Superior temporal gyrus (tissue), 1 donor: ENCODE measurements around the gene PLB1.
A peak's percentile ranks its signal among the peaks of the same experiment; 100 is the strongest.

Source experiments
- DNase-seq: peaks from one replicate; pipeline ENCODE4 v3.0.0-alpha.2; 2016; ENCODE audit errors: extremely low spot score

The PLB1 gene

GRCh38 chr2:28590496-28591301 is 94.8 kb downstream of the PLB1 start:
- no peak for DNase-seq

GRCh38 chr2:28591711-28592335 is 96.0 kb downstream of the PLB1 start:
- DNase-seq = no peak

- no peak for DNase-seq
Observed at GRCh38 chr2:28592481-28592880, 96.6 kb downstream of the PLB1 start.

- no peak for DNase-seq
Observed at GRCh38 chr2:28593160-28593755, 97.4 kb downstream of the PLB1 start.

GRCh38 chr2:28594000-28594331 is 98.1 kb downstream of the PLB1 start:
- DNase-seq = no peak

GRCh38 chr2:28594332-28595108 is 98.7 kb downstream of the PLB1 start:
- DNase-seq = peak; percentile 91

GRCh38 chr2:28595323-28595722 is 99.5 kb downstream of the PLB1 start:
- no peak for DNase-seq

- no peak for DNase-seq
Observed at GRCh38 chr2:28598484-28598883, 102.6 kb downstream of the PLB1 start.

GRCh38 chr2:28600181-28600580 is 104.3 kb downstream of the PLB1 start:
- no peak for DNase-seq

GRCh38 chr2:28601616-28602015 is 105.8 kb downstream of the PLB1 start:
- DNase-seq = no peak

- no peak for DNase-seq
Observed at GRCh38 chr2:28602136-28602660, 106.3 kb downstream of the PLB1 start.

GRCh38 chr2:28602751-28603639 is 107.1 kb downstream of the PLB1 start:
- no peak for DNase-seq

- DNase-seq = no peak
Observed at GRCh38 chr2:28603821-28604220, 108.0 kb downstream of the PLB1 start.

- no peak for DNase-seq
Observed at GRCh38 chr2:28604284-28604843, 108.5 kb downstream of the PLB1 start.

GRCh38 chr2:28606986-28607441 is 111.2 kb downstream of the PLB1 start:
- DNase-seq = no peak

GRCh38 chr2:28607730-28608499 is 112.1 kb downstream of the PLB1 start:
- DNase-seq = peak; percentile 65

- no peak for DNase-seq
Observed at GRCh38 chr2:28608500-28609424, 112.9 kb downstream of the PLB1 start.

- DNase-seq = no peak
Observed at GRCh38 chr2:28610583-28611201, 114.8 kb downstream of the PLB1 start.
